Stimulated activated CD8-positive, alpha-beta memory T cell treated with anti-CD3 and anti-CD28 coated beads, Interleukin-15, amount 100 ng/mL, for 4 hours (primary cell): Measurements from ENCODE around the gene MYLIP.

Experiments used
- DNase-seq, 2 donors: peaks; one replicate each; pipeline ENCODE4 v3.0.0-alpha.2; 2020; ENCODE audit warnings: low read depth in 2 of 2

Gene MYLIP

GRCh38 chr6:16128759-16129622 lies at the start of gene MYLIP:
Gene MYLIP, plus strand, starts transcription at chr6:16129086. Its CDS starts 237 bp downstream, at chr6:16129323.
- peak; percentile 94 to 95 for DNase-seq

GRCh38 chr6:16079354-16079753 lies 49.5 kb upstream of the MYLIP start:
- no peak for DNase-seq

GRCh38 chr6:16080204-16080603 lies 48.7 kb upstream of the MYLIP start:
- DNase-seq, result no peak

- no peak for DNase-seq
These were observed 47.6 kb upstream of the MYLIP start for GRCh38 chr6:16081326-16081725.

GRCh38 chr6:16082361-16082760 lies 46.5 kb upstream of the MYLIP start:
- DNase-seq, result no peak

- DNase-seq, result no peak
These were observed 41.9 kb upstream of the MYLIP start for GRCh38 chr6:16086965-16087364.

- DNase-seq, result no peak
These were observed 41.5 kb upstream of the MYLIP start for GRCh38 chr6:16087386-16087785.

GRCh38 chr6:16088409-16088808 lies 40.5 kb upstream of the MYLIP start:
- DNase-seq, result no peak

GRCh38 chr6:16089232-16090062 lies 39.4 kb upstream of the MYLIP start:
- no peak for DNase-seq

GRCh38 chr6:16090452-16090851 lies 38.4 kb upstream of the MYLIP start:
- no peak for DNase-seq

GRCh38 chr6:16090920-16091319 lies 38.0 kb upstream of the MYLIP start:
- DNase-seq, result no peak

- DNase-seq, result no peak
These were observed 36.7 kb upstream of the MYLIP start for GRCh38 chr6:16092140-16092539.

- DNase-seq, result no peak
These were observed 35.9 kb upstream of the MYLIP start for GRCh38 chr6:16092990-16093389.

- DNase-seq, result no peak
These were observed 33.7 kb upstream of the MYLIP start for GRCh38 chr6:16095180-16095579.

- no peak for DNase-seq
These were observed 31.3 kb upstream of the MYLIP start for GRCh38 chr6:16097382-16098171.

GRCh38 chr6:16098211-16098610 lies 30.7 kb upstream of the MYLIP start:
- DNase-seq, result no peak

GRCh38 chr6:16102208-16102607 lies 26.7 kb upstream of the MYLIP start:
- DNase-seq, result no peak

- no peak for DNase-seq
These were observed 25.2 kb upstream of the MYLIP start for GRCh38 chr6:16103722-16104121.

GRCh38 chr6:16104624-16105433 lies 24.1 kb upstream of the MYLIP start:
- DNase-seq, result no peak

- DNase-seq, result no peak
These were observed 23.0 kb upstream of the MYLIP start for GRCh38 chr6:16105854-16106253.
